ENCODE data around the gene SIPA1L3. TPM values are rescaled to one million over a fixed set of nuclear protein-coding genes. Genes with fewer than 3 reads are reported as not detected.

Gene SIPA1L3
- total RNA-seq, 1 experiment from 2014 or later, result 19.9 TPM

DNA sequence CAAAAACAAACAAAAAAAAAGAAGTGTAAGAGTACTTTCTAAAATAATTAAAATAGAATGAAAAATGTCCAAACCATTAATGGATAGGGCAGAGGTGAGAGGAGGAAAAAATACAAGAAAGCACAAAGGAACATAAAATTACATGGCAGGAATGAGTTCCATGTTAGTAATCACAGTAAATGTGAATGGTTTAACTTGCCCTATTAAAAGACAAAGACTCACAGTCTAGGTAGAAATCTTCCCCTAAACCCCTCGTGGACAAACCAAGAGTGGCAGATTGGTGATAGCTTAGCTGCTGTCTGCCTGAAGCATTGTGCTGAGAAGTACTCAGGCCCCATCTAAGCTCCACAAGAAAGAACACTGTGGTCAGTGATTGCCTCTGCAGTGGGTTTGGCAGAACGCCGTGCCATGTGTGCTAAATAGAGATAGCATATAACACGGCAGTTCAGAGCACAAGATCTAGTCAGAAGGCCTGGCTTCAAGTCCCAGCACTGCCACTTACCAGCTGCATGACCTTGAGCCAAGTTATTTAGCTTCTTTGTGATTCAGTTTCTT, 213.5 kb downstream of the SIPA1L3 start:
- DNase-seq (ENCODE audit: low spot score), result no peak
- no peaks in the 10 kb centered on the region for H3K4me1 ChIP-seq (ENCODE audit: insufficient read depth, low read length, poor library complexity, severe bottlenecking)
- H3K36me3 ChIP-seq (ENCODE audit: insufficient read depth, low read length, poor library complexity, severe bottlenecking), result no peaks in the 10 kb centered on the region
- ChIA-PET POLR2A (ENCODE audit: low non-redundant PET) (interaction anchor here (0.6 kb wide), 1 partner anchor 515 kb away, joined by 3 read pairs; no protein-coding TSS in a partner anchor), CTCF (interaction anchor here (0.9 kb wide), 1 partner anchor 22 kb away, joined by 3 read pairs; no protein-coding TSS in a partner anchor)
- no TSS peak for BruUV-seq (replicated peaks)
- no peak overlapping the region for H3K27ac ChIP-seq (ENCODE audit: low read depth, low read length, poor library complexity, severe bottlenecking)
- H3K27me3 ChIP-seq (replicated peaks; ENCODE audit: insufficient read depth, low read depth, low read length, poor library complexity), result no peaks in the 10 kb centered on the region
- no peak overlapping the region for H3K4me3 ChIP-seq (ENCODE audit: low read depth, low read length, poor library complexity, severe bottlenecking)
- no peaks in the 10 kb centered on the region for H3K9me3 ChIP-seq (ENCODE audit: low read depth, low read length, poor library complexity, severe bottlenecking)
- intact Hi-C loops (cut with micrococcal nuclease; ENCODE audit: unreplicated experiment), result no loop called here
- no peak for TF ChIP-seq EZH2 (IDR thresholded peaks at IDR 0.05; ENCODE audit: borderline replicate concordance, low read depth, low read length, poor library complexity, severe bottlenecking)
- TF ChIP-seq, protein P1, sequence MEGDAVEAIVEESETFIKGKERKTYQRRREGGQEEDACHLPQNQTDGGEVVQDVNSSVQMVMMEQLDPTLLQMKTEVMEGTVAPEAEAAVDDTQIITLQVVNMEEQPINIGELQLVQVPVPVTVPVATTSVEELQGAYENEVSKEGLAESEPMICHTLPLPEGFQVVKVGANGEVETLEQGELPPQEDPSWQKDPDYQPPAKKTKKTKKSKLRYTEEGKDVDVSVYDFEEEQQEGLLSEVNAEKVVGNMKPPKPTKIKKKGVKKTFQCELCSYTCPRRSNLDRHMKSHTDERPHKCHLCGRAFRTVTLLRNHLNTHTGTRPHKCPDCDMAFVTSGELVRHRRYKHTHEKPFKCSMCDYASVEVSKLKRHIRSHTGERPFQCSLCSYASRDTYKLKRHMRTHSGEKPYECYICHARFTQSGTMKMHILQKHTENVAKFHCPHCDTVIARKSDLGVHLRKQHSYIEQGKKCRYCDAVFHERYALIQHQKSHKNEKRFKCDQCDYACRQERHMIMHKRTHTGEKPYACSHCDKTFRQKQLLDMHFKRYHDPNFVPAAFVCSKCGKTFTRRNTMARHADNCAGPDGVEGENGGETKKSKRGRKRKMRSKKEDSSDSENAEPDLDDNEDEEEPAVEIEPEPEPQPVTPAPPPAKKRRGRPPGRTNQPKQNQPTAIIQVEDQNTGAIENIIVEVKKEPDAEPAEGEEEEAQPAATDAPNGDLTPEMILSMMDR (conservative IDR thresholded peaks at IDR 0.05; ENCODE audit: low read depth, low read length), result no peak

DNA sequence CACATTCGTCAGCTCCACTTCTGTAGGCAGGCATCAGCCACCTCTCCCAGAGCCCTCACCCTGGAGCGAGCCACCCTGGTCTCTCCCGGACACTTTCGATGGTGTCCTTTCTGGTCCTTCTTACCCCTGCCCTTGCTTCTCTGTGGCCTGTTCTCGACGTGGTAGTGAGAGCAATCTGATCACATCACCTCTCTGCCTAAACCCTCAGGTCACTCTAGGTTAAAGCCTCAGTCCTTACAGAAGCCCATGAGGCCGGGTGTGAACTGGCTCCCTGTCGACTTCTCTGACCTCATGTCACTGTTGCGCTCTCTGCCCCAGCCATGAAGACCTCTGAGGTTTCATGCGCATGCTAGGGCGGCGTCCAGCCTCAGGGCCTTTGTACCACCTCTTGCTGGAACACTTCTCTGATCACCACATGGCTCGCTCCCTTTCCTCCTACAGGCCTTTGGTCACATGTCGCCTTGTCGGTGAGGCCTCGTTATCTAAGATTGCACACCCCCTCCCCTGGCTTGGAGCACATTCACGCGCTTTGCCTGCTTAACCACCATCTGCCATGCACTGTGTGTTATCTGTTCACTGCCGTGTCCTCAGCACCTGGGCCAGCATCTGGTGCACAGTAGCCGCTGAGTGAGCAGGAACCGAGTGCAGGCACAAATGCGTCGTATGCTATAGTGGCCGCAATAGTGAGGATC, 215.5 kb downstream of the SIPA1L3 start:
- POLR2A ChIA-PET (ENCODE audit: low non-redundant PET), result no interaction called here
- Histone ChIP-seq H3K4me3 (ENCODE audit: low read depth, low read length, poor library complexity, severe bottlenecking) (no peak overlapping the region), H3K27me3 (replicated peaks; ENCODE audit: insufficient read depth, low read depth, low read length, poor library complexity) (no peaks in the 10 kb centered on the region), H3K27ac (ENCODE audit: low read depth, low read length, poor library complexity, severe bottlenecking) (no peak overlapping the region), H3K9me3 (ENCODE audit: low read depth, low read length, poor library complexity, severe bottlenecking) (no peaks in the 10 kb centered on the region), H3K4me1 (ENCODE audit: insufficient read depth, low read length, poor library complexity, severe bottlenecking) (no peaks in the 10 kb centered on the region), H3K36me3 (ENCODE audit: insufficient read depth, low read length, poor library complexity, severe bottlenecking) (no peaks in the 10 kb centered on the region)
- intact Hi-C loops (cut with micrococcal nuclease; ENCODE audit: unreplicated experiment), result no loop called here
- no peak for TF ChIP-seq EZH2 (IDR thresholded peaks at IDR 0.05; ENCODE audit: borderline replicate concordance, low read depth, low read length, poor library complexity, severe bottlenecking)
- TF ChIP-seq, protein P1 (conservative IDR thresholded peaks at IDR 0.05; ENCODE audit: low read depth, low read length), result no peak
- no peak for DNase-seq (ENCODE audit: low spot score)
- BruUV-seq (replicated peaks), result no TSS peak
- CTCF ChIA-PET, result no interaction called here

DNA sequence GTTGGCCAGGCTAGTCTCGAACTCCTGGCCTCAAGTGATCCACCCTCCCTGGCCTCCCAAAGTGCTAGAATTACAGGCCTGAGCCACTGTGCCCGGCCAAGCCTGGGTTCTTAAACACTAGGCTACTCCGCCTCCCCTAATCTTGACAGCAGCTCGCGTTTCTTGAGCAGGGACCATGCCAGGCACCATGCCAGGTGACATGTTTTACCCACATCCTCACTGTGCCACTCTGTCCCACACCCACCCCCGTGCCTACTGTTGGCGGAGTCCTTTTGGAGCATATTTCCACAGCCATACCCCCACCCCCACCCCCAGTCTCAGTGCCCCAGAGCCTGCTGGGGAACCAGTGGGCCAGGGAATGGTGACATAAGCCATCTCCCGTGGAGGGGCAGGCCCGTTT, 218.2 kb downstream of the SIPA1L3 start:
- Histone ChIP-seq H3K4me1 (ENCODE audit: insufficient read depth, low read length, poor library complexity, severe bottlenecking) (no peaks in the 10 kb centered on the region), H3K9me3 (ENCODE audit: low read depth, low read length, poor library complexity, severe bottlenecking) (no peaks in the 10 kb centered on the region), H3K27me3 (replicated peaks; ENCODE audit: insufficient read depth, low read depth, low read length, poor library complexity) (no peaks in the 10 kb centered on the region), H3K27ac (ENCODE audit: low read depth, low read length, poor library complexity, severe bottlenecking) (no peak overlapping the region), H3K4me3 (ENCODE audit: low read depth, low read length, poor library complexity, severe bottlenecking) (no peak overlapping the region), H3K36me3 (ENCODE audit: insufficient read depth, low read length, poor library complexity, severe bottlenecking) (no peaks in the 10 kb centered on the region)
- ChIA-PET POLR2A (ENCODE audit: low non-redundant PET) (no interaction called here), CTCF (no interaction called here)
- intact Hi-C loops (cut with micrococcal nuclease; ENCODE audit: unreplicated experiment), result no loop called here
- no peak for DNase-seq (ENCODE audit: low spot score)
- TF ChIP-seq, protein P1 (conservative IDR thresholded peaks at IDR 0.05; ENCODE audit: low read depth, low read length), result no peak
- no peak for TF ChIP-seq EZH2 (IDR thresholded peaks at IDR 0.05; ENCODE audit: borderline replicate concordance, low read depth, low read length, poor library complexity, severe bottlenecking)
- no TSS peak for BruUV-seq (replicated peaks)

Measured in A673 (cell line).